Prostate gland (tissue), 2 donors: ENCODE measurements around the gene CHD5.

Experiments used
- POLR2A ChIP-seq: fragments of 450-650 bp; IDR thresholded peaks from one replicate; pipeline ENCODE4 v1.6.1; 2016; ENCODE audit warnings: antibody characterized with exemption, mild to moderate bottlenecking
- POLR2AphosphoS5 ChIP-seq: sonication (generic); formaldehyde crosslinking; IDR thresholded peaks from one replicate; pipeline ENCODE4 v1.6.1; 2017; ENCODE audit warnings: antibody characterized with exemption
- TF ChIP-seq, protein P1 (sequence below), 4 experiments: fragments of 200-600 bp in 2 of 4; fragments of 450-650 bp in 2 of 4; sonication (generic) in 2 of 4; IDR thresholded peaks; 1 replicate in 3 of 4; 2 replicates in 1 of 4; pipeline ENCODE4 v1.5.1; 2016 to 2019; ENCODE audit warnings: antibody characterized with exemption in 4 of 4, mild to moderate bottlenecking in 2 of 4, moderate library complexity in 2 of 4

GRCh38 chr1:6104631-6105030 lies 75.5 kb downstream of the CHD5 start:
- TF ChIP-seq, protein P1, sequence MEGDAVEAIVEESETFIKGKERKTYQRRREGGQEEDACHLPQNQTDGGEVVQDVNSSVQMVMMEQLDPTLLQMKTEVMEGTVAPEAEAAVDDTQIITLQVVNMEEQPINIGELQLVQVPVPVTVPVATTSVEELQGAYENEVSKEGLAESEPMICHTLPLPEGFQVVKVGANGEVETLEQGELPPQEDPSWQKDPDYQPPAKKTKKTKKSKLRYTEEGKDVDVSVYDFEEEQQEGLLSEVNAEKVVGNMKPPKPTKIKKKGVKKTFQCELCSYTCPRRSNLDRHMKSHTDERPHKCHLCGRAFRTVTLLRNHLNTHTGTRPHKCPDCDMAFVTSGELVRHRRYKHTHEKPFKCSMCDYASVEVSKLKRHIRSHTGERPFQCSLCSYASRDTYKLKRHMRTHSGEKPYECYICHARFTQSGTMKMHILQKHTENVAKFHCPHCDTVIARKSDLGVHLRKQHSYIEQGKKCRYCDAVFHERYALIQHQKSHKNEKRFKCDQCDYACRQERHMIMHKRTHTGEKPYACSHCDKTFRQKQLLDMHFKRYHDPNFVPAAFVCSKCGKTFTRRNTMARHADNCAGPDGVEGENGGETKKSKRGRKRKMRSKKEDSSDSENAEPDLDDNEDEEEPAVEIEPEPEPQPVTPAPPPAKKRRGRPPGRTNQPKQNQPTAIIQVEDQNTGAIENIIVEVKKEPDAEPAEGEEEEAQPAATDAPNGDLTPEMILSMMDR (IDR thresholded peaks at IDR 0.05): no peak
- TF ChIP-seq POLR2A: no peak
- no peak for TF ChIP-seq POLR2AphosphoS5
